ENCODE data around the gene MIR17HG. TPM values are rescaled to one million over a fixed set of nuclear protein-coding genes. Genes with fewer than 3 reads are reported as not detected.

The MIR17HG gene
- polyA plus RNA-seq: 1 to 10 TPM; 1.7 to 7.2 TPM

DNA sequence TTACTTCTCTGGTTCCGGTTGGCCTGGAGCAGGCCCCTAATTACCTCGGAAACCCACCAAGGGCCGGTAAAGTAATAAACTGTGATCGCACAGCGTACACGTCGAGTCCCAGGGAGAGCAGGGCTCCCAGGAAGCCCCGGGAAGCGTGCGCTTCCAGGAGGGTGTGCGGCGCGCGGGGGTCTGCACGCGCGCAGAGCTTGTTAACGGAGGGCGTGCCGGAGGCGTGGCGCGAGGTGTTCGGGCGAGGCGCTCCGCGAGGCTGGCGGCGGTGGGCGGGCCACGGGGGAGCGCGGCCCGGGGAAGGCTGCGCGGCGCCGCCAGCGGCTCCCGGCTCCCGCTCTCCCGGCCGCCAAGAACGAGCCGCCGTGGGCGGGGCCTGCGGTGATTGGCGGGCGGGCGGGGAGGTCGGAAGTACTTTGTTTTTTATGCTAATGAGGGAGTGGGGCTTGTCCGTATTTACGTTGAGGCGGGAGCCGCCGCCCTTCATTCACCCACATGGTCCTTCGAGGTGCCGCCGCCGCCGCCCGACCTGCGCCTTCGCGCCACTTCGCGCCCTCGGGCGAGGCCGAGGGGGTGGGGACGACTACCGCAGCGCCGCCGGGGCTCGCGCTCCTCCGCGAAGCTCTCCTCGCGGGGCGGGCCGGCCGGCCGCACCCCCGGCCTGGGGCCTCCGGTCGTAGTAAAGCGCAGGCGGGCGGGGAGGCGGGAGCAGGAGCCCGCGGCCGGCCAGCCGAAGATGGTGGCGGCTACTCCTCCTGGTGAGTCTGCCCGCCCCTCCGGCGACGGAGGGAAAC lies at the start of gene MIR17HG:
MIR17HG (plus strand) TSS at position 486 of the 794 bp plus-strand sequence.
- WGBS, 2 donors: 0 to 1% methylated on average over 79 to 103 of the region's 103 CpGs
- Histone ChIP-seq H3K27ac (ENCODE audit: low read depth in 2 of 2, low read length in 1 of 2) (peak within 1 kb of the TSS; percentile 90 to 94), H3K36me3 (ENCODE audit: control insufficient read depth in 2 of 2, insufficient read depth in 2 of 2, low read length in 1 of 2) (no peaks in the 10 kb centered on the region), H3K4me1 (ENCODE audit: control insufficient read depth in 2 of 2, insufficient read depth in 2 of 2, low read length in 1 of 2) (no peaks in the 10 kb centered on the region), H3K27me3 (ENCODE audit: control insufficient read depth in 1 of 2, insufficient read depth in 2 of 2, low read length in 2 of 2) (no peaks in the 10 kb centered on the region), H3K9me3 (ENCODE audit: control insufficient read depth in 2 of 2, insufficient read depth in 1 of 2, low read depth in 1 of 2, low read length in 1 of 2) (no peaks in the 10 kb centered on the region), H3K4me3 (ENCODE audit: low read depth in 1 of 2, low read length in 2 of 2) (peak within 1 kb of the TSS; percentile 78 to 87)

- no peaks in the 10 kb centered on the region for H3K9me3 ChIP-seq (ENCODE audit: control insufficient read depth in 2 of 2, insufficient read depth in 1 of 2, low read depth in 1 of 2, low read length in 1 of 2)
- H3K27me3 ChIP-seq (ENCODE audit: control insufficient read depth in 1 of 2, insufficient read depth in 2 of 2, low read length in 2 of 2): no peaks in the 10 kb centered on the region
- no peaks in the 10 kb centered on the region for H3K4me1 ChIP-seq (ENCODE audit: control insufficient read depth in 2 of 2, insufficient read depth in 2 of 2, low read length in 1 of 2)
- H3K4me3 ChIP-seq (ENCODE audit: low read depth in 1 of 2, low read length in 2 of 2): no peak overlapping the region
- WGBS, 2 donors: 69 to 70% methylated on average over 1 of the region's 1 CpG
- no peak overlapping the region for H3K27ac ChIP-seq (ENCODE audit: low read depth in 2 of 2, low read length in 1 of 2)
- no peaks in the 10 kb centered on the region for H3K36me3 ChIP-seq (ENCODE audit: control insufficient read depth in 2 of 2, insufficient read depth in 2 of 2, low read length in 1 of 2)
Measured at GRCh38 chr13:91298060-91298459, 49.4 kb upstream of the MIR17HG start.

DNA sequence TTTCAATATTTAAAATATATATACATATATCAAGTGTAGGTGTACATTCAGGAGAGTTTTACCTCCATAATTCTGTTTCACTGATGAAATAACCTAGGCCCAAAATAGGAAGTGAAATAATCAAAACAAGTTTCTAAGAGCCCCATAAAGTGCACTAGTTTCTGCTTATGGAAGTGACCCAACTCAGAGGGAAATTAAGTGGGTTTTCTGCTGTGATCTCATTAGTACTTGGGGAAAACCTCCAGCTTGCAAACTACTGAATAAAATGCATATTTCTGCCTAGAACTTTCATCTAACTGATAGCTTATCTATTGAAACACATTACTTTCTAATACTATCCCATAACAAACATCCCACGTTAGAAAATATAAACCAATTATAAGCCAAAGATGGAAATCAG lies 45.4 kb upstream of the MIR17HG start:
- Histone ChIP-seq H3K4me3 (ENCODE audit: low read depth in 1 of 2, low read length in 2 of 2) (no peak overlapping the region), H3K36me3 (ENCODE audit: control insufficient read depth in 2 of 2, insufficient read depth in 2 of 2, low read length in 1 of 2) (no peaks in the 10 kb centered on the region), H3K27ac (ENCODE audit: low read depth in 2 of 2, low read length in 1 of 2) (no peak overlapping the region), H3K27me3 (ENCODE audit: control insufficient read depth in 1 of 2, insufficient read depth in 2 of 2, low read length in 2 of 2) (no peaks in the 10 kb centered on the region), H3K4me1 (ENCODE audit: control insufficient read depth in 2 of 2, insufficient read depth in 2 of 2, low read length in 1 of 2) (no peaks in the 10 kb centered on the region), H3K9me3 (ENCODE audit: control insufficient read depth in 2 of 2, insufficient read depth in 1 of 2, low read depth in 1 of 2, low read length in 1 of 2) (no peaks in the 10 kb centered on the region)
- 55 to 78% methylated on average over 1 of the region's 1 CpG for WGBS, 2 donors

GRCh38 chr13:91303031-91303430 lies 44.5 kb upstream of the MIR17HG start:
- WGBS, 2 donors: 85 to 86% methylated on average over 5 of the region's 5 CpGs
- no peaks in the 10 kb centered on the region for H3K4me1 ChIP-seq (ENCODE audit: control insufficient read depth in 2 of 2, insufficient read depth in 2 of 2, low read length in 1 of 2)
- no peak overlapping the region for H3K27ac ChIP-seq (ENCODE audit: low read depth in 2 of 2, low read length in 1 of 2)
- H3K9me3 ChIP-seq (ENCODE audit: control insufficient read depth in 2 of 2, insufficient read depth in 1 of 2, low read depth in 1 of 2, low read length in 1 of 2): no peaks in the 10 kb centered on the region
- no peaks in the 10 kb centered on the region for H3K27me3 ChIP-seq (ENCODE audit: control insufficient read depth in 1 of 2, insufficient read depth in 2 of 2, low read length in 2 of 2)
- no peaks in the 10 kb centered on the region for H3K36me3 ChIP-seq (ENCODE audit: control insufficient read depth in 2 of 2, insufficient read depth in 2 of 2, low read length in 1 of 2)
- H3K4me3 ChIP-seq (ENCODE audit: low read depth in 1 of 2, low read length in 2 of 2): no peak overlapping the region

- Histone ChIP-seq H3K27me3 (ENCODE audit: control insufficient read depth in 1 of 2, insufficient read depth in 2 of 2, low read length in 2 of 2) (no peaks in the 10 kb centered on the region), H3K4me1 (ENCODE audit: control insufficient read depth in 2 of 2, insufficient read depth in 2 of 2, low read length in 1 of 2) (no peaks in the 10 kb centered on the region), H3K9me3 (ENCODE audit: control insufficient read depth in 2 of 2, insufficient read depth in 1 of 2, low read depth in 1 of 2, low read length in 1 of 2) (no peaks in the 10 kb centered on the region), H3K36me3 (ENCODE audit: control insufficient read depth in 2 of 2, insufficient read depth in 2 of 2, low read length in 1 of 2) (no peaks in the 10 kb centered on the region), H3K27ac (ENCODE audit: low read depth in 2 of 2, low read length in 1 of 2) (no peak overlapping the region), H3K4me3 (ENCODE audit: low read depth in 1 of 2, low read length in 2 of 2) (no peak overlapping the region)
- 38 to 65% methylated on average over 2 of the region's 2 CpGs for WGBS, 2 donors
Measured at GRCh38 chr13:91304741-91305140, 42.7 kb upstream of the MIR17HG start.

DNA sequence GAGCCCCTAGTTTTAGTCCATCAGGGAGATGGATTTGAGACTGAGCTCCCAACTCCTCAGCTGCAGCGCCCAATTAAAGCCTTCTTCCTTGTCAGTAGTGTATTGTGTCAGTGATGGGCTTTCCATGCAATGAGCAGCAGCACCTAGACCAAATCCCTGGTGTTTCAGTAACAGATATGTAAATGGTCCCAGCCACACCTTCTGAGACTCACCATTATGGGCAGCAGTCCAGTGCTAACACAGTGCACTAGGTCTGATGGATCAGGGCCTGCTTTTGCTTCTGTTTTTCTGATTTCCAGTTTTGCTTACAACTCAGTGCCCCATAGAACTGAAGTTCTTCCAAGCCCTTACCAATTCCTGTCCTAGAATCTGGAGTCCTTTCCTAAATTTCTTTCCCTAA lies 41.8 kb upstream of the MIR17HG start:
- H3K4me1 ChIP-seq (ENCODE audit: control insufficient read depth in 2 of 2, insufficient read depth in 2 of 2, low read length in 1 of 2): no peaks in the 10 kb centered on the region
- no peaks in the 10 kb centered on the region for H3K27me3 ChIP-seq (ENCODE audit: control insufficient read depth in 1 of 2, insufficient read depth in 2 of 2, low read length in 2 of 2)
- no peak overlapping the region for H3K27ac ChIP-seq (ENCODE audit: low read depth in 2 of 2, low read length in 1 of 2)
- no peaks in the 10 kb centered on the region for H3K36me3 ChIP-seq (ENCODE audit: control insufficient read depth in 2 of 2, insufficient read depth in 2 of 2, low read length in 1 of 2)
- WGBS, 2 donors: 93 to 99% methylated on average over 1 of the region's 1 CpG
- H3K4me3 ChIP-seq (ENCODE audit: low read depth in 1 of 2, low read length in 2 of 2): no peak overlapping the region
- no peaks in the 10 kb centered on the region for H3K9me3 ChIP-seq (ENCODE audit: control insufficient read depth in 2 of 2, insufficient read depth in 1 of 2, low read depth in 1 of 2, low read length in 1 of 2)

DNA sequence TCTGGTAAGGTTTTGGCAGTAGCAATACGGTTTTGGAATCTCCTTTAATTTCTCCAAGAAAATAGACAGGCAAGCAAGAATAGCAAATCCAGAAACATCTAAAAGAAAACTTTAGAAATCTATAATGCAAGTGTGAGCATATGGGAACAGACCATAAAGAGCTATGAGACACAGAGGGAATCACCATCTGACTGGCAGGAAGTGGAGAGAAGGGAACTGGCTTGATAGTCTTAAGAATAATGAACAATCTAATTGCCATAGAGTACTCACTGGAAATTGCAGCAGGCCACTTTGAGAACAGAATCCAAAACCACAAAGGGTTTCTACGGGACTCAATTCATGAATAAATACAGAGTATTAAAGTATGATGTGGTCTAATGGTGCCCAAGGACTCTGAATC lies 39.6 kb upstream of the MIR17HG start:
- Histone ChIP-seq H3K9me3 (ENCODE audit: control insufficient read depth in 2 of 2, insufficient read depth in 1 of 2, low read depth in 1 of 2, low read length in 1 of 2) (no peaks in the 10 kb centered on the region), H3K4me3 (ENCODE audit: low read depth in 1 of 2, low read length in 2 of 2) (no peak overlapping the region), H3K27ac (ENCODE audit: low read depth in 2 of 2, low read length in 1 of 2) (no peak overlapping the region), H3K27me3 (ENCODE audit: control insufficient read depth in 1 of 2, insufficient read depth in 2 of 2, low read length in 2 of 2) (no peaks in the 10 kb centered on the region), H3K4me1 (ENCODE audit: control insufficient read depth in 2 of 2, insufficient read depth in 2 of 2, low read length in 1 of 2) (no peaks in the 10 kb centered on the region), H3K36me3 (ENCODE audit: control insufficient read depth in 2 of 2, insufficient read depth in 2 of 2, low read length in 1 of 2) (no peaks in the 10 kb centered on the region)
- WGBS, 2 donors: 81 to 83% methylated on average over 2 of the region's 2 CpGs

GRCh38 chr13:91308299-91308698 lies 39.2 kb upstream of the MIR17HG start:
- Histone ChIP-seq H3K27me3 (ENCODE audit: control insufficient read depth in 1 of 2, insufficient read depth in 2 of 2, low read length in 2 of 2) (no peaks in the 10 kb centered on the region), H3K27ac (ENCODE audit: low read depth in 2 of 2, low read length in 1 of 2) (no peak overlapping the region), H3K36me3 (ENCODE audit: control insufficient read depth in 2 of 2, insufficient read depth in 2 of 2, low read length in 1 of 2) (no peaks in the 10 kb centered on the region), H3K4me3 (ENCODE audit: low read depth in 1 of 2, low read length in 2 of 2) (no peak overlapping the region), H3K9me3 (ENCODE audit: control insufficient read depth in 2 of 2, insufficient read depth in 1 of 2, low read depth in 1 of 2, low read length in 1 of 2) (no peaks in the 10 kb centered on the region), H3K4me1 (ENCODE audit: control insufficient read depth in 2 of 2, insufficient read depth in 2 of 2, low read length in 1 of 2) (no peaks in the 10 kb centered on the region)
- 48 to 61% methylated on average over 2 of the region's 2 CpGs for WGBS, 2 donors

- H3K27me3 ChIP-seq (ENCODE audit: control insufficient read depth in 1 of 2, insufficient read depth in 2 of 2, low read length in 2 of 2): no peaks in the 10 kb centered on the region
- H3K27ac ChIP-seq (ENCODE audit: low read depth in 2 of 2, low read length in 1 of 2): no peak overlapping the region
- no peaks in the 10 kb centered on the region for H3K36me3 ChIP-seq (ENCODE audit: control insufficient read depth in 2 of 2, insufficient read depth in 2 of 2, low read length in 1 of 2)
- WGBS, 2 donors: 74 to 80% methylated on average over 4 of the region's 4 CpGs
- no peaks in the 10 kb centered on the region for H3K4me1 ChIP-seq (ENCODE audit: control insufficient read depth in 2 of 2, insufficient read depth in 2 of 2, low read length in 1 of 2)
- no peaks in the 10 kb centered on the region for H3K9me3 ChIP-seq (ENCODE audit: control insufficient read depth in 2 of 2, insufficient read depth in 1 of 2, low read depth in 1 of 2, low read length in 1 of 2)
- H3K4me3 ChIP-seq (ENCODE audit: low read depth in 1 of 2, low read length in 2 of 2): no peak overlapping the region
Measured at GRCh38 chr13:91311491-91311890, 36.0 kb upstream of the MIR17HG start.

DNA sequence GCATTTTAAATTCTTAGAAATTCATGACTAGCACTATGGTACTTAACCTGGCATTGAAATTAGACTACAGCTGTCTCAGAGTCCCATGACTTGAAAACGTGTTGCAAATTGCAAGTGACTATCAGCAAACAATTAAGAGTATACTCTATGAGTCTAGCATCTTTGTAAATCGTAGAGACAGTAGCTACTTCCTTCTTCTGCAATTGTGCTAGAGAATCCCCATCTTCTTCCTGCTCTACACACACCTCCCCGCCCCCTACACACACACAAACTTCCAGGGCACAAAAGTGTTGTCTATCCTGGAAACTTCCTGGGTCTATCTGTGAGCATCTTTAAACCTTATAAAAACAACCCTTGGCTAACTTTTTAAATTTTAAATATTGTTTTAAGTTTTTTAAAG lies 35.2 kb upstream of the MIR17HG start:
- Histone ChIP-seq H3K9me3 (ENCODE audit: control insufficient read depth in 2 of 2, insufficient read depth in 1 of 2, low read depth in 1 of 2, low read length in 1 of 2) (no peaks in the 10 kb centered on the region), H3K4me1 (ENCODE audit: control insufficient read depth in 2 of 2, insufficient read depth in 2 of 2, low read length in 1 of 2) (no peaks in the 10 kb centered on the region), H3K4me3 (ENCODE audit: low read depth in 1 of 2, low read length in 2 of 2) (no peak overlapping the region), H3K27ac (ENCODE audit: low read depth in 2 of 2, low read length in 1 of 2) (no peak overlapping the region), H3K36me3 (ENCODE audit: control insufficient read depth in 2 of 2, insufficient read depth in 2 of 2, low read length in 1 of 2) (no peaks in the 10 kb centered on the region), H3K27me3 (ENCODE audit: control insufficient read depth in 1 of 2, insufficient read depth in 2 of 2, low read length in 2 of 2) (no peaks in the 10 kb centered on the region)
- 45 to 49% methylated on average over 3 of the region's 3 CpGs for WGBS, 2 donors
